Right atrium auricular region (tissue), 2 donors: ENCODE results near the gene BMPR1A. TPM values are rescaled to one million over a fixed set of nuclear protein-coding genes. Genes with fewer than 3 reads are reported as not detected.

Experiments used
- DNase-seq: peaks from one replicate; pipeline ENCODE4 v3.0.0-alpha.2; 2019; ENCODE audit warnings: low spot score
- H3K27ac ChIP-seq, 2 donors: fragments of 200-600 bp; sonication (generic); 1 replicate in 1 of 2; 2 replicates in 1 of 2; pipeline ENCODE4 v1.5.1; 2016 to 2019
- H3K27me3 ChIP-seq, 2 donors: fragments of 200-600 bp; sonication (generic); one replicate each; pipeline versions ENCODE4 v1.5.1 to v1.6.0; 2017 to 2019
- H3K36me3 ChIP-seq: fragments of 200-600 bp; sonication (generic); one replicate; pipeline ENCODE4 v1.5.1; 2016
- H3K4me1 ChIP-seq, 2 donors: fragments of 200-600 bp; sonication (generic); one replicate each; pipeline versions ENCODE4 v1.5.1 to v1.6.0; 2017 to 2019
- H3K4me3 ChIP-seq, 2 donors: fragments of 200-600 bp; sonication (generic); 1 replicate in 1 of 2; 2 replicates in 1 of 2; pipeline ENCODE4 v1.5.1; 2017 to 2019; ENCODE audit warnings: mild to moderate bottlenecking in 1 of 2, moderate library complexity in 1 of 2
- H3K9me3 ChIP-seq, 2 donors: fragments of 200-600 bp; sonication (generic); one replicate each; pipeline ENCODE4 v1.5.1; 2019
- total RNA-seq, 2 donors: library from RNA; depleted of rRNA; stranded (reverse); fragments of >200 nt; gene quantifications; one replicate each; pipeline ENCODE4 v1.1.0, GENCODE V29; 2016
- TF ChIP-seq, protein P1 (sequence below), 2 donors: fragments of 200-600 bp; sonication (generic); IDR thresholded peaks; one replicate each; pipeline ENCODE4 v1.5.1; 2019; ENCODE audit warnings: antibody characterized with exemption in 2 of 2

BMPR1A gene
- total RNA-seq, 2 donors from 2014 or later: 28.6 to 41.2 TPM

DNA sequence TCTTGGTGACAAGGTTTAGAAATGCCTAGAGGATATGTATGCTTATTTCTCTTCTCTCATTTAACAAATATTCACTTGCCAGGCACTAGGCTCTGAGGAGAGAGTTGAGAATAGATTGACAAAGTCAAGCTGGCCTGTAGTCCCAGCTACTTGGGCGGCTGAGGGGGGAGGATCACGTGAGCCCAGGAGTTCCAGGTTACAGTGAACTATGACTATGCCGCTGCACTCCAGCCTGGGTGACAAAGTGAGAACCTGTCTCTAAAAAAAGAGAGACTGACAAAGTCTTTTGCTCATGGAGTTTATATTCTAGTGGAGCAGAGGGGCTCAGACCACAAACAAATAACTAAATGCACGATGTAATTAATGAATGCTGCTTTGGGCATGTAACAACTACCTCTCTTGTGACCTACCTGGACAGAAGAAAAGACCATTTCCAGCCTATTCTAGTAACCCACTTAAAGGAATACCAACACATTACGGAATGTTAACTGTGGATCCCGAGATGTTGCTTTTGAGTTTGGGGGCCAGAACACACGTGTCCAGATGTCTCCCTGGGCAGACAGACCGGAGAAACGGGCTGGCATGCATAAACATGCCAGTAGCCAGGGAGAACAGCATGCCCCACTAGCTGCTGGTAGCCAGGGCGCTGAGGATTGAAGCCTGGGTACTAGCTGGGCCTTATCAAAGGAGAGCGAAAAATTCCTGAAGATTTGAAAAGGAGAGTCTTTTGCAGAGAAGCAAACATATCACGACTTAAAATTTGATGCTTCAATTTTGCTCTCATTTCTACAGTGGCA is 2.6 kb upstream of the BMPR1A start:
- Histone ChIP-seq H3K4me3 (no peak overlapping the region), H3K4me1 (peaks cover 0 to 28% of the 10 kb centered on the region in 2 donors), H3K9me3 (no peaks in the 10 kb centered on the region), H3K36me3 (no peaks in the 10 kb centered on the region), H3K27me3 (no peaks in the 10 kb centered on the region), H3K27ac (peak overlapping the region; percentile 95 to 100)
- TF ChIP-seq, protein P1, sequence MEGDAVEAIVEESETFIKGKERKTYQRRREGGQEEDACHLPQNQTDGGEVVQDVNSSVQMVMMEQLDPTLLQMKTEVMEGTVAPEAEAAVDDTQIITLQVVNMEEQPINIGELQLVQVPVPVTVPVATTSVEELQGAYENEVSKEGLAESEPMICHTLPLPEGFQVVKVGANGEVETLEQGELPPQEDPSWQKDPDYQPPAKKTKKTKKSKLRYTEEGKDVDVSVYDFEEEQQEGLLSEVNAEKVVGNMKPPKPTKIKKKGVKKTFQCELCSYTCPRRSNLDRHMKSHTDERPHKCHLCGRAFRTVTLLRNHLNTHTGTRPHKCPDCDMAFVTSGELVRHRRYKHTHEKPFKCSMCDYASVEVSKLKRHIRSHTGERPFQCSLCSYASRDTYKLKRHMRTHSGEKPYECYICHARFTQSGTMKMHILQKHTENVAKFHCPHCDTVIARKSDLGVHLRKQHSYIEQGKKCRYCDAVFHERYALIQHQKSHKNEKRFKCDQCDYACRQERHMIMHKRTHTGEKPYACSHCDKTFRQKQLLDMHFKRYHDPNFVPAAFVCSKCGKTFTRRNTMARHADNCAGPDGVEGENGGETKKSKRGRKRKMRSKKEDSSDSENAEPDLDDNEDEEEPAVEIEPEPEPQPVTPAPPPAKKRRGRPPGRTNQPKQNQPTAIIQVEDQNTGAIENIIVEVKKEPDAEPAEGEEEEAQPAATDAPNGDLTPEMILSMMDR (IDR thresholded peaks at IDR 0.05): no peak
- DNase-seq: no peak

GRCh38 chr10:86755454-86755739 is 1.0 kb upstream of the BMPR1A start:
- Histone ChIP-seq H3K36me3 (no peaks in the 10 kb centered on the region), H3K4me1 (peaks cover 0 to 38% of the 10 kb centered on the region in 2 donors), H3K27ac (peak overlapping the region; percentile 95 to 100), H3K27me3 (no peaks in the 10 kb centered on the region), H3K9me3 (no peaks in the 10 kb centered on the region), H3K4me3 (peak overlapping the region; percentile 62 to 70)
- TF ChIP-seq, protein P1 (IDR thresholded peaks at IDR 0.05): no peak
- DNase-seq: no peak

- peaks cover 0 to 38% of the 10 kb centered on the region in 2 donors for H3K4me1 ChIP-seq
- H3K27me3 ChIP-seq: no peaks in the 10 kb centered on the region
- H3K9me3 ChIP-seq: no peaks in the 10 kb centered on the region
- peak; percentile 91 for DNase-seq
- H3K4me3 ChIP-seq: peak overlapping the region; percentile 62 to 70
- TF ChIP-seq, protein P1 (IDR thresholded peaks at IDR 0.05): no peak
- peak overlapping the region; percentile 95 to 100 for H3K27ac ChIP-seq
- no peaks in the 10 kb centered on the region for H3K36me3 ChIP-seq
Observed at GRCh38 chr10:86755740-86756510, 494 bp upstream of the BMPR1A start.

DNA sequence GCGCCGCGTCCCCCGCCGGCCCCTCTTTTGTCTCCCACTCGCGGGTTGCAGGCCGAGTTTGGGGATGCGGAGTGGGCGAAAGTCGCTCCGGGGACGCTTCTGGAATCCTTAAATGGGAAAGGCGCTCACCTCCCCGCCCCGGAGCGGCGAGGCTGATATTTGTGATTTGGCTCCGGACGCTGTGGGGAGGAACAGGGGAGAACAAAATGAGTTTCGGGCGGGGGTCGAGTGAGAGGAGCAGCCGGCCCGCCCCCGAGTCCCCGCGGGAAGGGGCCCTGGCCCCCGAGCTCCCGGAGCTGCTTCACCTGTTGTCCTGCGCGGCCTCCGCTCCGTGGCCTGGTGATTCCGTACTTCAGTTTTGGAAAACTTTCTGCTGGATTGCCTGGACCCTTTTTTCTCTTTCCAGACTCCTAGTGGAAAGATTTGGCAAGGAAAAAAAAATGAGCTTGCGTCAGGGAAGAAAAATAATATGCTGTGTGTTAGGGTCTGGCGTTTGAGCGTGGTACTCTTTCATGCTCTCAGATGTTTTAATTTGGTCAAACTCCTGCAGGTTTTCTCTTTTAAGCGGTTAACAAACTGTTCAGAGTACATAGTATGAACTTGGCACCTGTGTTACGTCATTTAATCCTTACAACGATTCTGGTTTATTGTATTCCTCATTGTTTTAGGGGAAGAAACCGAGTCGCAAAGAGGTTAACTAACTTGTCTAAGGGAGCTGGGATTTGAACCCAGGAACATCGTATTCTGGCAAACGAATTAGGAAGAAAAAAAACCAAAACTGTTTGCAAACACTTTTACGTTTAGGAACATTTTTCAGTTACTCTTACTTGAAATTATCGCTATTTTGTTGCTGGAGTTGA is 924 bp downstream of the BMPR1A start:
- TF ChIP-seq, protein P1 (IDR thresholded peaks at IDR 0.05): no peak
- Histone ChIP-seq H3K27me3 (no peaks in the 10 kb centered on the region), H3K4me1 (peaks cover 0 to 52% of the 10 kb centered on the region in 2 donors)

DNA sequence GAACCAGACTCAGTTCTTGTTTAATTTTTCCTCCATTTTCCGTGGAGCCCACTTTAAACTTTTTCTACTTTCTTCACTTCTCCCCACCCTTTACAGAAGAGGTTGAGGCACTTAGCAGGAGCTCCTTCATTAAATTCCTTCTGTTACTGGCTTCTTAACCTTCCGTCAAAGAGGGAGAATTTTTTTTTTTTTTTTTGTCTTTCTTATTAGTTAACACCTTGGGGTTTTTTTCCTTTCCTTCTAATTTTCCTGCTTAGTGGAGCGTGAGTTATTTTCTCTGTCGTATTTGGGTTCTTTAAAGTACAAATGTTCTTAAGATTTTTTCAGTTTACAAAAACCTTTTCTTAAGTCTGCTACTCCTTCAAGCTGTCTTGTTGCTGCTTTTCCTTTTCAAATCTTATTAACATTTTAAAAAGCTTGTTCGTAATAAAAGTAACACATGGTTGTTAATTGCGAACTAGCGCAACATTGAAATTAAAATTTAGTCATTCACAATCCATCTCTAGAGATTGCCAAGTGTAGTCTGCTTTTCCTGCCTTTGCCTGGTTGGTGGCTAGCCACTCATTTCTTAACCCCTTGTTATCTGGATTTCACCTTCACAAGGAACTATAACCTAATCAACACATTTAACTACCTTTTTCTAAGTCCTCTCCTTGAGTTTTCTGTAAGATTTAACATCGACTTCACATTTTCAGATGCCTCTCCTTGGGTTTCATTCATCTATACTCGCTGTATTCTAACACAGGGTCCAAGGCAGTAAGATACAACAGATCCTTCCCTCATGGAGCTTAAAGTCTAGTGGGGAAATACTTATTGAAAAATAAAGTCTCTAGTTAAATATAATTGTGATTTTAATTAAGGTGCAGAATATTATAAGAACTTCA is 2.0 kb downstream of the BMPR1A start:
- Histone ChIP-seq H3K36me3 (no peaks in the 10 kb centered on the region), H3K4me3 (peak overlapping the region; percentile 62 to 70), H3K27ac (peak overlapping the region; percentile 95 to 100), H3K9me3 (no peaks in the 10 kb centered on the region), H3K4me1 (peaks cover 0 to 49% of the 10 kb centered on the region in 2 donors), H3K27me3 (no peaks in the 10 kb centered on the region)
- DNase-seq: no peak
- TF ChIP-seq, protein P1 (IDR thresholded peaks at IDR 0.05): no peak

More for the DNA sequence above, 924 bp downstream of the BMPR1A start:
- no peak for DNase-seq
- no peaks in the 10 kb centered on the region for H3K36me3 ChIP-seq
- no peaks in the 10 kb centered on the region for H3K9me3 ChIP-seq
- peak overlapping the region; percentile 95 to 100 for H3K27ac ChIP-seq
- H3K4me3 ChIP-seq: peak overlapping the region; percentile 62 to 70
